Gastrocnemius medialis (tissue), 4 donors: Measurements from ENCODE around the gene DPH2. TPM values are rescaled to one million over a fixed set of nuclear protein-coding genes. Genes with fewer than 3 reads are reported as not detected.

Experiments used
- ATAC-seq, 2 donors: fragments of 150-250 bp; one replicate each; pipeline ENCODE4 v1.9.1; 2016
- DNase-seq, 2 donors: peaks; one replicate each; pipeline ENCODE4 v3.0.0-alpha.2; 2019
- H3K27ac ChIP-seq, 4 donors: fragments of 200-600 bp; sonication (generic); 1 replicate in 1 of 4; 2 replicates in 3 of 4; pipeline ENCODE4 v1.5.1; 2016 to 2018; ENCODE audit warnings: mild to moderate bottlenecking in 2 of 4, moderate library complexity in 1 of 4
- H3K27me3 ChIP-seq, 3 donors: fragments of 200-600 bp; sonication (generic) in 2 of 3; 1 replicate in 1 of 3; 2 replicates in 2 of 3; pipeline versions ENCODE4 v1.5.1 to v1.6.0; 2016 to 2019; ENCODE audit warnings: mild to moderate bottlenecking in 1 of 3, moderate library complexity in 1 of 3
- H3K36me3 ChIP-seq, 2 donors: fragments of 200-600 bp; sonication (generic) in 1 of 2; one replicate each; pipeline ENCODE4 v1.5.1; 2017 to 2018
- H3K4me1 ChIP-seq, 2 donors: fragments of 200-600 bp; sonication (generic) in 1 of 2; one replicate each; pipeline ENCODE4 v1.5.1; 2016 to 2017; ENCODE audit warnings: mild to moderate bottlenecking in 2 of 2
- H3K4me3 ChIP-seq, 4 donors: fragments of 200-600 bp; sonication (generic) in 3 of 4; 1 replicate in 1 of 4; 2 replicates in 3 of 4; pipeline ENCODE4 v1.5.1; 2016 to 2019; ENCODE audit warnings: mild to moderate bottlenecking in 2 of 4
- H3K9me3 ChIP-seq, 3 donors: fragments of 200-600 bp; sonication (generic) in 2 of 3; 1 replicate in 1 of 3; 2 replicates in 2 of 3; pipeline ENCODE4 v1.5.1; 2016 to 2019
- CTCF ChIP-seq, 5 experiments: fragments of 450-650 bp in 3 of 5; fragments of 200-600 bp in 2 of 5; sonication (generic) in 2 of 5; IDR thresholded peaks in 4 of 5; conservative IDR thresholded peaks in 1 of 5; 1 replicate in 4 of 5; 2 replicates in 1 of 5; pipeline ENCODE4 v1.5.1; 2016 to 2019; ENCODE audit warnings: antibody characterized with exemption in 5 of 5, mild to moderate bottlenecking in 3 of 5, moderate library complexity in 3 of 5
- POLR2A ChIP-seq, 2 donors: fragments of 450-650 bp; IDR thresholded peaks; one replicate each; pipeline ENCODE4 v1.6.1; 2017; ENCODE audit warnings: antibody characterized with exemption in 2 of 2, mild to moderate bottlenecking in 2 of 2, moderate library complexity in 2 of 2
- in situ Hi-C, 4 donors: fragments of 200-750 bp; cut with MboI; loops; one replicate each; pipeline versions ENCODE4 v1.15.0 to v1.8.0; 2017; ENCODE audit warnings: low sequenced_read_pairs in 4 of 4
- intact Hi-C: fragments of 100-400 bp; cut with DNase I; formaldehyde crosslinking; loops from one replicate; pipeline ENCODE4 v1.15.1; 2023; ENCODE audit warnings: low total_unique reads
- total RNA-seq, 4 donors: library from RNA; depleted of rRNA; stranded (reverse); fragments of >200 nt; gene quantifications; one replicate each; pipeline versions ENCODE4 v1.1.0 to v1.2.3, GENCODE V29; 2016

DPH2 gene
- total RNA-seq, 4 donors from 2014 or later, result 53.1 to 68.3 (median 55.3) TPM

DNA sequence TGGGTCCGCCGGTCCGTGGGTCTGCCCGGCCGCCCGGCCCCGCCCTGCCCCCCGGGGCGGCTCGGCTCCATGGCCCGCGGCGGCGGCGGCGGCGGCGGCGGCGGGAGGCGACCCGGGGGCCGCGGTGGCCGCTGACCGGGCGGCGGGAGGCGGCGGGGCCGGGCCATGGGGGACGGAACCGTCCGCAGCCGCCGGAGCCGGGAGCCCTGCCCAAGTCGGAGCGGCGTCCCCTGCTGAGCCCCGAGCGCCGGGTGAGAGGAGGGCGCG lies 9.4 kb downstream of the DPH2 start:
- intact Hi-C loops, result loop anchor here (10.0 kb wide), 1 partner anchor 376 kb away; the partner anchor contains the start of gene ERI3
- peak overlapping the region; percentile 60 to 70 (median 64) for H3K27ac ChIP-seq
- no peaks in the 10 kb centered on the region for H3K27me3 ChIP-seq
- in situ Hi-C loops, result no loop called here
- peaks cover 0 to 23% of the 10 kb centered on the region in 2 donors for H3K36me3 ChIP-seq
- no peak for DNase-seq
- no peak for TF ChIP-seq CTCF (IDR thresholded peaks at IDR 0.05 in 4 of 5, conservative IDR thresholded peaks at IDR 0.05 in 1 of 5)
- TF ChIP-seq POLR2A (IDR thresholded peaks at IDR 0.05), result no peak
- H3K9me3 ChIP-seq, result no peaks in the 10 kb centered on the region
- peak overlapping the region; percentile 63 to 92 (median 68) for H3K4me3 ChIP-seq
- peaks cover 25 to 38% of the 10 kb centered on the region in 2 donors for H3K4me1 ChIP-seq
- no peak for ATAC-seq

GRCh38 chr1:43979528-43980254 lies 9.9 kb downstream of the DPH2 start:
- peak overlapping the region; percentile 63 to 92 (median 68) for H3K4me3 ChIP-seq
- in situ Hi-C loops, result no loop called here
- peak in 1 of 2 donors; percentile 21 for ATAC-seq
- peaks cover 25 to 36% of the 10 kb centered on the region in 2 donors for H3K4me1 ChIP-seq
- peak in 1 of 2 donors; percentile 19 for DNase-seq
- H3K9me3 ChIP-seq, result no peaks in the 10 kb centered on the region
- peak overlapping the region; percentile 60 to 70 (median 64) for H3K27ac ChIP-seq
- H3K36me3 ChIP-seq, result peaks cover 0 to 28% of the 10 kb centered on the region in 2 donors
- intact Hi-C loops, result loop anchor here (1.0 to 10.0 kb wide), 2 partner anchors 12 to 375 kb away; partner anchors contain the start of genes CCDC24 and ERI3
- H3K27me3 ChIP-seq, result no peaks in the 10 kb centered on the region
- no peak for TF ChIP-seq CTCF (IDR thresholded peaks at IDR 0.05 in 4 of 5, conservative IDR thresholded peaks at IDR 0.05 in 1 of 5)
- no peak for TF ChIP-seq POLR2A (IDR thresholded peaks at IDR 0.05)

- in situ Hi-C loops, result no loop called here
- DNase-seq, result no peak
- peak overlapping the region; percentile 63 to 92 (median 68) for H3K4me3 ChIP-seq
- no peaks in the 10 kb centered on the region for H3K9me3 ChIP-seq
- H3K27ac ChIP-seq, result peak overlapping the region in 3 of 4 donors; percentile 60 to 70 (median 64)
- H3K4me1 ChIP-seq, result peaks cover 23 to 32% of the 10 kb centered on the region in 2 donors
- TF ChIP-seq CTCF (IDR thresholded peaks at IDR 0.05 in 4 of 5, conservative IDR thresholded peaks at IDR 0.05 in 1 of 5) (no peak), POLR2A (IDR thresholded peaks at IDR 0.05) (no peak)
- intact Hi-C loops, result loop anchor here (1.0 kb wide), 1 partner anchor 11 kb away; the partner anchor contains the start of gene CCDC24
- ATAC-seq, result no peak
- H3K27me3 ChIP-seq, result no peaks in the 10 kb centered on the region
- H3K36me3 ChIP-seq, result peaks cover 0 to 32% of the 10 kb centered on the region in 2 donors
Observed at GRCh38 chr1:43980255-43981134, 10.7 kb downstream of the DPH2 start.

GRCh38 chr1:43981135-43981491 lies 11.3 kb downstream of the DPH2 start:
- Histone ChIP-seq H3K4me1 (peaks cover 16 to 26% of the 10 kb centered on the region in 2 donors), H3K27me3 (no peaks in the 10 kb centered on the region), H3K9me3 (no peaks in the 10 kb centered on the region), H3K4me3 (no peak overlapping the region), H3K36me3 (peaks cover 0 to 31% of the 10 kb centered on the region in 2 donors), H3K27ac (no peak overlapping the region)
- intact Hi-C loops, result no loop called here
- TF ChIP-seq CTCF (IDR thresholded peaks at IDR 0.05 in 4 of 5, conservative IDR thresholded peaks at IDR 0.05 in 1 of 5), result no peak
- TF ChIP-seq POLR2A (IDR thresholded peaks at IDR 0.05), result no peak
- in situ Hi-C loops, result no loop called here
- DNase-seq, result no peak
- no peak for ATAC-seq
